H9 (cell line): ENCODE measurements around the gene HHLA2. TPM values are rescaled to one million over a fixed set of nuclear protein-coding genes. Genes with fewer than 3 reads are reported as not detected.

Source experiments
- DNase-seq: peaks from one replicate; pipeline ENCODE4 v3.0.0-alpha.2; 2017
- H2AFZ ChIP-seq: one replicate; pipeline ENCODE4 v1.6.1; 2013; ENCODE audit warnings: mild to moderate bottlenecking, low read length, control low read depth, moderate library complexity
- H2AK5ac ChIP-seq: 2 replicates; pipeline ENCODE4 v1.6.1; 2013; ENCODE audit warnings: low read length, control low read depth, mixed read lengths; ENCODE audit not compliant: insufficient read length
- H2BK120ac ChIP-seq: one replicate; pipeline ENCODE4 v1.6.1; 2013; ENCODE audit warnings: low read depth, mild to moderate bottlenecking, low read length, control low read depth, inconsistent platforms; ENCODE audit not compliant: poor library complexity, severe bottlenecking
- H2BK12ac ChIP-seq: 2 replicates; pipeline ENCODE4 v1.6.1; 2013; ENCODE audit warnings: low read length, control low read depth, mixed read lengths, low read depth; ENCODE audit not compliant: insufficient read length
- H2BK15ac ChIP-seq: 2 replicates; pipeline ENCODE4 v1.6.1; 2013; ENCODE audit warnings: low read depth, low read length, control low read depth
- H2BK20ac ChIP-seq: one replicate; pipeline ENCODE4 v1.6.1; 2013; ENCODE audit warnings: low read depth, mild to moderate bottlenecking, low read length, control low read depth, inconsistent platforms; ENCODE audit not compliant: poor library complexity, severe bottlenecking
- H2BK5ac ChIP-seq: 2 replicates; pipeline ENCODE4 v1.6.1; 2013; ENCODE audit warnings: low read length, control low read depth, mixed read lengths; ENCODE audit not compliant: insufficient read length
- H3K14ac ChIP-seq: 2 replicates; pipeline ENCODE4 v1.6.1; 2013; ENCODE audit warnings: low read length, control low read depth; ENCODE audit not compliant: insufficient read depth
- H3K18ac ChIP-seq: 2 replicates; pipeline ENCODE4 v1.6.1; 2013; ENCODE audit warnings: low read depth, mild to moderate bottlenecking, mixed read lengths, low read length, control low read depth; ENCODE audit not compliant: insufficient read length
- H3K23ac ChIP-seq: 2 replicates; pipeline ENCODE4 v1.6.1; 2013; ENCODE audit warnings: low read length, control low read depth, mixed read lengths, low read depth; ENCODE audit not compliant: insufficient read length
- H3K23me2 ChIP-seq: 2 replicates; pipeline ENCODE4 v1.6.1; 2013; ENCODE audit warnings: low read depth, mild to moderate bottlenecking, mixed read lengths, low read length, control low read depth; ENCODE audit not compliant: insufficient read length, poor library complexity, severe bottlenecking
- H3K27ac ChIP-seq: 2 replicates; pipeline ENCODE4 v1.5.1; 2013; ENCODE audit warnings: low read length, control low read depth, mixed read lengths, low read depth; ENCODE audit not compliant: insufficient read length
- H3K27me3 ChIP-seq: 2 replicates; pipeline ENCODE4 v1.6.1; 2013; ENCODE audit warnings: low read length, control low read depth, inconsistent platforms; ENCODE audit not compliant: insufficient read depth
- H3K4ac ChIP-seq: 2 replicates; pipeline ENCODE4 v1.6.1; 2013; ENCODE audit warnings: low read depth, mild to moderate bottlenecking, control low read depth, inconsistent platforms, low read length, moderate library complexity
- H3K4me1 ChIP-seq: 2 replicates; pipeline ENCODE4 v1.6.1; 2013; ENCODE audit warnings: low read length, control low read depth, inconsistent platforms; ENCODE audit not compliant: insufficient read depth
- H3K4me2 ChIP-seq: 2 replicates; pipeline ENCODE4 v1.6.1; 2013; ENCODE audit warnings: low read length, control low read depth, mixed read lengths; ENCODE audit not compliant: insufficient read length, insufficient read depth
- H3K56ac ChIP-seq: 2 replicates; pipeline ENCODE4 v1.6.1; 2013; ENCODE audit warnings: low read depth, mild to moderate bottlenecking, mixed read lengths, low read length, control low read depth; ENCODE audit not compliant: insufficient read length
- H3K79me1 ChIP-seq: 2 replicates; pipeline ENCODE4 v1.6.1; 2013; ENCODE audit warnings: low read depth, mild to moderate bottlenecking, moderate library complexity, low read length, control low read depth, inconsistent platforms; ENCODE audit not compliant: insufficient read depth, poor library complexity, severe bottlenecking
- H3K79me2 ChIP-seq: 2 replicates; pipeline ENCODE4 v1.6.1; 2013; ENCODE audit warnings: low read length, control low read depth, inconsistent platforms; ENCODE audit not compliant: insufficient read depth
- H3K9ac ChIP-seq: 2 replicates; pipeline ENCODE4 v1.6.1; 2013; ENCODE audit warnings: low read length, control low read depth, mixed read lengths; ENCODE audit not compliant: insufficient read length; ENCODE audit errors: extremely low read depth
- H3K9me3 ChIP-seq: one replicate; pipeline ENCODE4 v1.6.1; 2013; ENCODE audit warnings: low read depth, low read length, inconsistent platforms; ENCODE audit not compliant: control insufficient read depth
- H3T11ph ChIP-seq: one replicate; pipeline ENCODE4 v1.6.1; 2013; ENCODE audit warnings: mild to moderate bottlenecking, low read length, control low read depth, inconsistent platforms
- H4K20me1 ChIP-seq: one replicate; pipeline ENCODE4 v1.6.1; 2013; ENCODE audit not compliant: control insufficient read depth, insufficient read length, insufficient read depth
- H4K5ac ChIP-seq: 2 replicates; pipeline ENCODE4 v1.6.1; 2013; ENCODE audit warnings: low read depth, mild to moderate bottlenecking, mixed read lengths, low read length, control low read depth; ENCODE audit not compliant: insufficient read length
- H4K8ac ChIP-seq: replicated peaks from 2 replicates; pipeline ENCODE4 v1.6.1; 2013; ENCODE audit warnings: low read length, control low read depth, mixed read lengths, low read depth; ENCODE audit not compliant: insufficient read length
- H4K91ac ChIP-seq: 2 replicates; pipeline ENCODE4 v1.6.1; 2013; ENCODE audit warnings: low read depth, mild to moderate bottlenecking, moderate library complexity, mixed read lengths, low read length, control low read depth; ENCODE audit not compliant: insufficient read length
- H3K27ac Mint-ChIP-seq, 3 experiments: 2 replicates in 2 of 3; 3 replicates in 1 of 3; pipeline ENCODE4 v1.8.0; 2020 to 2021; ENCODE audit warnings: mixed read lengths in 3 of 3, mild to moderate bottlenecking in 1 of 3, moderate library complexity in 1 of 3
- H3K27me3 Mint-ChIP-seq: 2 replicates; pipeline ENCODE4 v1.8.0; 2021; ENCODE audit warnings: low read depth, mild to moderate bottlenecking, moderate library complexity, mixed read lengths
- H3K36me3 Mint-ChIP-seq, 3 experiments: 2 replicates in 2 of 3; 3 replicates in 1 of 3; pipeline ENCODE4 v1.8.0; 2020 to 2021; ENCODE audit warnings: low read depth in 3 of 3, mixed read lengths in 3 of 3; ENCODE audit not compliant: insufficient read depth in 1 of 3
- H3K4me1 Mint-ChIP-seq, 2 experiments: 2 replicates each; pipeline ENCODE4 v1.8.0; 2020; ENCODE audit warnings: mixed read lengths in 2 of 2
- H3K4me3 Mint-ChIP-seq, 2 experiments: 2 replicates in 1 of 2; 3 replicates in 1 of 2; pipeline ENCODE4 v1.8.0; 2020 to 2021; ENCODE audit warnings: mild to moderate bottlenecking in 2 of 2, mixed read lengths in 2 of 2, moderate library complexity in 1 of 2
- H3K9me3 Mint-ChIP-seq, 2 experiments: 2 replicates in 1 of 2; 3 replicates in 1 of 2; pipeline ENCODE4 v1.8.0; 2020; ENCODE audit warnings: mild to moderate bottlenecking in 2 of 2, mixed read lengths in 2 of 2, moderate library complexity in 1 of 2
- WGBS: extraction: QIAGEN DNeasy Blood & Tissue Kit; methylation state at CpG from one replicate; pipeline ENCODE4 v1.1.7; 2013; ENCODE audit warnings: missing lambda C conversion rate, low lambda C conversion rate, mixed read lengths; ENCODE audit not compliant: insufficient read length; ENCODE audit errors: extremely low coverage; 5-methylcytosine and 5-hydroxymethylcytosine counted together
- total RNA-seq: library from RNA; stranded (reverse); gene quantifications from 2 replicates; pipeline ENCODE4 v1.2.1, GENCODE V29; 2021
- TF ChIP-seq, protein P1 (sequence below): fragments of 200-600 bp; sonication (generic); conservative IDR thresholded peaks from 3 replicates; pipeline ENCODE4 v1.8.0; 2021; ENCODE audit warnings: antibody characterized with exemption, mild to moderate bottlenecking

HHLA2 gene
- total RNA-seq, 1 experiment from 2014 or later: not detected

DNA sequence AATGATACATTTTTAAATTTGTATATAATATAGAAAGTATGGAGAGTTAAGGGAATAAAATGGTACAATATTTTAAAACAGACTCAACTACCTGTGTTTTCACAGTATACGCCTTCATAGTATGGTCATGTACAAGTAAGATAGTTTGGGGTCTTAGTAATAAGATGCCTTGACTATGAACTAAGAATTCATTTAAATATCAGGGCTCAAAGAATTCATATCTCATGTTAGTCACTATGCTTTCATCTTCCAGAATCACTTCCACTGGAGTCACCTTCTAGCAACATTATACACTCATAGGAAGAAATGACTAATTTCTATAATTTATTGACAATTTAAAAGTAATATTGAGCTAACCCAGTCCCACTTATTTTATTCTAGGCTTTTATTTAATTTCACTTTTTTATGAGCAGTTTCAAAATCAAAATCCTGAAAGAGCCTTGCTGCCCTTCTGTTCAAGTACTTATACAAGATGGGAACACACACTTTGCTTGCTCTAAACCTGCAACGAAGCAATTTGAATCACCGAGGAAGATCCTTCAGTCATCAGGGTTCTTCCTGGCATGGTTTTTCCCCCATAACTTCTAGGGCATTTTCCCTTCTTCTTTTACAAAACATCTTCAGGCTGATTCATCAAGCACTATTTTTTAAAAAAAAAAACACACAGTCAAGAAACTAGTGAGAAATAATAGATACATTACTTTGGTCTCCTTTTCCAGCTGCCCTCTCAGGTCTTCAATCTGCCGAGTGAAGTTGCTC, 119.9 kb downstream of the HHLA2 start:
- Mint-ChIP-seq H3K9me3 (no peaks in the 10 kb centered on the region; a peak in 2 of 5 replicates), H3K27ac (no peak overlapping the region), H3K4me1 (no peaks in the 10 kb centered on the region), H3K36me3 (no peaks in the 10 kb centered on the region; a peak in 1 of 7 replicates), H3K4me3 (no peak overlapping the region), H3K27me3 (no peaks in the 10 kb centered on the region)
- no peak overlapping the region for H2AFZ ChIP-seq
- no peak overlapping the region for H2BK15ac ChIP-seq
- H2BK120ac ChIP-seq: no peak overlapping the region
- no peaks in the 10 kb centered on the region for H3K9me3 ChIP-seq
- no peak overlapping the region for H4K91ac ChIP-seq
- H3K14ac ChIP-seq: no peak overlapping the region
- H4K8ac ChIP-seq: no peak overlapping the region
- H4K20me1 ChIP-seq: no peaks in the 10 kb centered on the region
- no peaks in the 10 kb centered on the region for H3K79me2 ChIP-seq
- no peak overlapping the region for H3K4ac ChIP-seq
- H3K18ac ChIP-seq: no peak overlapping the region
- H3K79me1 ChIP-seq: no peaks in the 10 kb centered on the region
- H2AK5ac ChIP-seq: no peak overlapping the region
- H3K56ac ChIP-seq: no peak overlapping the region
- no peak overlapping the region for H3K9ac ChIP-seq
- H2BK12ac ChIP-seq: no peak overlapping the region
- H3K27ac ChIP-seq: no peak overlapping the region
- no peak overlapping the region for H3T11ph ChIP-seq
- no peak overlapping the region for H2BK20ac ChIP-seq
- no peak overlapping the region for H3K23ac ChIP-seq
- H2BK5ac ChIP-seq: no peak overlapping the region
- TF ChIP-seq, protein P1, sequence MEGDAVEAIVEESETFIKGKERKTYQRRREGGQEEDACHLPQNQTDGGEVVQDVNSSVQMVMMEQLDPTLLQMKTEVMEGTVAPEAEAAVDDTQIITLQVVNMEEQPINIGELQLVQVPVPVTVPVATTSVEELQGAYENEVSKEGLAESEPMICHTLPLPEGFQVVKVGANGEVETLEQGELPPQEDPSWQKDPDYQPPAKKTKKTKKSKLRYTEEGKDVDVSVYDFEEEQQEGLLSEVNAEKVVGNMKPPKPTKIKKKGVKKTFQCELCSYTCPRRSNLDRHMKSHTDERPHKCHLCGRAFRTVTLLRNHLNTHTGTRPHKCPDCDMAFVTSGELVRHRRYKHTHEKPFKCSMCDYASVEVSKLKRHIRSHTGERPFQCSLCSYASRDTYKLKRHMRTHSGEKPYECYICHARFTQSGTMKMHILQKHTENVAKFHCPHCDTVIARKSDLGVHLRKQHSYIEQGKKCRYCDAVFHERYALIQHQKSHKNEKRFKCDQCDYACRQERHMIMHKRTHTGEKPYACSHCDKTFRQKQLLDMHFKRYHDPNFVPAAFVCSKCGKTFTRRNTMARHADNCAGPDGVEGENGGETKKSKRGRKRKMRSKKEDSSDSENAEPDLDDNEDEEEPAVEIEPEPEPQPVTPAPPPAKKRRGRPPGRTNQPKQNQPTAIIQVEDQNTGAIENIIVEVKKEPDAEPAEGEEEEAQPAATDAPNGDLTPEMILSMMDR: no peak
- H3K4me2 ChIP-seq: no peak overlapping the region
- H3K27me3 ChIP-seq: no peaks in the 10 kb centered on the region
- H3K23me2 ChIP-seq: no peaks in the 10 kb centered on the region
- H4K5ac ChIP-seq: no peak overlapping the region
- no peak for DNase-seq
- no CpG with 5 or more reads among the region's 4 CpGs for WGBS
- H3K4me1 ChIP-seq: no peaks in the 10 kb centered on the region
